Suprapubic skin (tissue), 4 donors: ENCODE data around the gene CD72. TPM values are rescaled to one million over a fixed set of nuclear protein-coding genes. Genes with fewer than 3 reads are reported as not detected.

Source experiments
- DNase-seq, 2 donors: peaks; one replicate each; pipeline ENCODE4 v3.0.0-alpha.2; 2019; ENCODE audit warnings: low spot score in 2 of 2
- H3K27ac ChIP-seq: fragments of 200-600 bp; sonication (generic); one replicate; pipeline ENCODE4 v1.5.1; 2019
- H3K27me3 ChIP-seq: fragments of 200-600 bp; sonication (generic); one replicate; pipeline ENCODE4 v1.5.1; 2019
- H3K36me3 ChIP-seq: fragments of 200-600 bp; sonication (generic); one replicate; pipeline ENCODE4 v1.5.1; 2019
- H3K4me1 ChIP-seq: fragments of 200-600 bp; sonication (generic); one replicate; pipeline ENCODE4 v1.5.1; 2019
- H3K4me3 ChIP-seq: fragments of 200-600 bp; sonication (generic); one replicate; pipeline ENCODE4 v1.5.1; 2019; ENCODE audit warnings: mild to moderate bottlenecking
- H3K9me3 ChIP-seq: fragments of 200-600 bp; sonication (generic); one replicate; pipeline ENCODE4 v1.5.1; 2019
- EP300 ChIP-seq: sonication (generic); formaldehyde crosslinking; IDR thresholded peaks from one replicate; pipeline ENCODE4 v1.6.1; 2017; ENCODE audit warnings: antibody characterized with exemption
- POLR2A ChIP-seq, 2 donors: fragments of 450-650 bp; IDR thresholded peaks; one replicate each; pipeline ENCODE4 v1.6.1; 2017; ENCODE audit warnings: antibody characterized with exemption in 2 of 2, mild to moderate bottlenecking in 2 of 2, moderate library complexity in 2 of 2
- POLR2AphosphoS5 ChIP-seq, 3 donors: sonication (generic); formaldehyde crosslinking; IDR thresholded peaks; one replicate each; pipeline ENCODE4 v1.6.1; 2017; ENCODE audit warnings: antibody characterized with exemption in 3 of 3
- WGBS: methylation state at CpG from one replicate; pipeline ENCODE4 v1.1.5; 2018; 5-methylcytosine and 5-hydroxymethylcytosine counted together
- total RNA-seq, 4 donors: library from RNA; depleted of rRNA; stranded (reverse); fragments of >200 nt; gene quantifications; one replicate each; pipeline ENCODE4 v1.1.0, GENCODE V29; 2016
- TF ChIP-seq, protein P1 (sequence below), 2 donors: fragments of 200-600 bp in 1 of 2; fragments of 450-650 bp in 1 of 2; sonication (generic) in 1 of 2; IDR thresholded peaks; one replicate each; pipeline ENCODE4 v1.5.1; 2016 to 2019; ENCODE audit warnings: antibody characterized with exemption in 2 of 2, mild to moderate bottlenecking in 1 of 2, moderate library complexity in 1 of 2

Gene CD72
- total RNA-seq, 4 donors from 2014 or later: 1.9 to 16.7 (median 4.9) TPM

- no peak for TF ChIP-seq EP300
- TF ChIP-seq POLR2A (IDR thresholded peaks at IDR 0.05): no peak
- TF ChIP-seq POLR2AphosphoS5 (IDR thresholded peaks at IDR 0.05): no peak
- TF ChIP-seq, protein P1, sequence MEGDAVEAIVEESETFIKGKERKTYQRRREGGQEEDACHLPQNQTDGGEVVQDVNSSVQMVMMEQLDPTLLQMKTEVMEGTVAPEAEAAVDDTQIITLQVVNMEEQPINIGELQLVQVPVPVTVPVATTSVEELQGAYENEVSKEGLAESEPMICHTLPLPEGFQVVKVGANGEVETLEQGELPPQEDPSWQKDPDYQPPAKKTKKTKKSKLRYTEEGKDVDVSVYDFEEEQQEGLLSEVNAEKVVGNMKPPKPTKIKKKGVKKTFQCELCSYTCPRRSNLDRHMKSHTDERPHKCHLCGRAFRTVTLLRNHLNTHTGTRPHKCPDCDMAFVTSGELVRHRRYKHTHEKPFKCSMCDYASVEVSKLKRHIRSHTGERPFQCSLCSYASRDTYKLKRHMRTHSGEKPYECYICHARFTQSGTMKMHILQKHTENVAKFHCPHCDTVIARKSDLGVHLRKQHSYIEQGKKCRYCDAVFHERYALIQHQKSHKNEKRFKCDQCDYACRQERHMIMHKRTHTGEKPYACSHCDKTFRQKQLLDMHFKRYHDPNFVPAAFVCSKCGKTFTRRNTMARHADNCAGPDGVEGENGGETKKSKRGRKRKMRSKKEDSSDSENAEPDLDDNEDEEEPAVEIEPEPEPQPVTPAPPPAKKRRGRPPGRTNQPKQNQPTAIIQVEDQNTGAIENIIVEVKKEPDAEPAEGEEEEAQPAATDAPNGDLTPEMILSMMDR (IDR thresholded peaks at IDR 0.05): no peak
- Histone ChIP-seq H3K27me3 (no peaks in the 10 kb centered on the region), H3K27ac (no peak overlapping the region), H3K4me1 (peaks cover 10% of the 10 kb centered on the region), H3K9me3 (no peaks in the 10 kb centered on the region), H3K4me3 (no peak overlapping the region), H3K36me3 (no peaks in the 10 kb centered on the region)
- peak in 1 of 2 donors; percentile 25 for DNase-seq
- WGBS: 91% methylated on average over 2 of the region's 2 CpGs
Observed at GRCh38 chr9:35619800-35620158, 1.6 kb upstream of the CD72 start.

- no peak for TF ChIP-seq EP300
- TF ChIP-seq POLR2A (IDR thresholded peaks at IDR 0.05): no peak
- TF ChIP-seq, protein P1 (IDR thresholded peaks at IDR 0.05): no peak
- TF ChIP-seq POLR2AphosphoS5 (IDR thresholded peaks at IDR 0.05): no peak
- H3K27ac ChIP-seq: no peak overlapping the region
- DNase-seq: peak in 1 of 2 donors; percentile 60
Observed at GRCh38 chr9:35618854-35619799, 914 bp upstream of the CD72 start.

GRCh38 chr9:35617548-35617947 is 665 bp downstream of the CD72 start:
- Histone ChIP-seq H3K9me3 (no peaks in the 10 kb centered on the region), H3K36me3 (no peaks in the 10 kb centered on the region), H3K27me3 (no peaks in the 10 kb centered on the region), H3K4me3 (peak overlapping the region; percentile 48), H3K4me1 (peaks cover 10% of the 10 kb centered on the region), H3K27ac (no peak overlapping the region)
- peak in 1 of 2 donors; percentile 49 for DNase-seq
- no peak for TF ChIP-seq POLR2A (IDR thresholded peaks at IDR 0.05)
- TF ChIP-seq, protein P1 (IDR thresholded peaks at IDR 0.05): no peak
- no peak for TF ChIP-seq EP300
- no peak for TF ChIP-seq POLR2AphosphoS5 (IDR thresholded peaks at IDR 0.05)
- WGBS: 66% methylated on average over 8 of the region's 8 CpGs

More at GRCh38 chr9:35618854-35619799, 914 bp upstream of the CD72 start:
- no peaks in the 10 kb centered on the region for H3K9me3 ChIP-seq
- peaks cover 10% of the 10 kb centered on the region for H3K4me1 ChIP-seq
- WGBS: 80% methylated on average over 17 of the region's 17 CpGs
- H3K27me3 ChIP-seq: no peaks in the 10 kb centered on the region
- no peak overlapping the region for H3K4me3 ChIP-seq
- H3K36me3 ChIP-seq: no peaks in the 10 kb centered on the region

DNA sequence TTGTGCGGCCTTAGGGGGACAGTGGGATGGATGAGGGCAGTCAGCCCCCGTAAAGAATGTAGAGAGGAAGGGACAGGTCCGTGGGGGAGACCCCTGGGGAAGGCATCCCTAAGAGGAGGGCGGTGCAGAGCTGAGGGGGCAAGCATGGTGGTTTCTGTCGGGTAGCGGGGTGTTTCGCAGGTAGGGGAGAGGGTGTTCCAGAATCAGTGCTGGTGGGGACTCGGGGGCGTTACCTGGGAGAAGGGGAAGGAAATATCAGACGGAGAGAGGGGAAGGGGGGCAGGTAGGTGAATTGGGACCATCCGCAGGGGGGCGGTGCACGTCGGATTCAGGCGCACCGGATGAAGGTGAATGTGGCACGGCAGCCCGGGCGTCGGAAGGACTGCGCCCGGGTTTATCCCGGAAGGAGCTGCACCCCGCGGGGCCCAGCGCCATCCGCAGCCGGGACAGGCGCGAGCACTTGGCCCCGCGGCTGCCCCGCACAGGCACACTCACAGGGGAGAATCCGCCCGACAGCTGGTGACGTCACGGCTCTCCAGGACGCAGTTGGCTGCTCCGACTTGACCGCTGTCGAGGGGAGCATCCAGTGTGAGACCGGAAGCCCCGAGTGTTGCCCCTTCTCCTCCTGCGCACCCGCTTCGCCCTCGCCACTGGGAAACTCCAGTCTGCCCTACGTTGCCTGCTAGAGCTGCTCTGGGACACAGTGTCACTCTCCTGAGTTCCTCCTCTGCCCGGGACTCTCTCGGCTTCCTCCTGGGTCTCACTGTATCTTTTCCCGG is 1.3 kb downstream of the CD72 start:
- H3K4me3 ChIP-seq: peak overlapping the region; percentile 48

More for the DNA sequence above, 1.3 kb downstream of the CD72 start:
- TF ChIP-seq POLR2A (IDR thresholded peaks at IDR 0.05) (no peak), POLR2AphosphoS5 (IDR thresholded peaks at IDR 0.05) (no peak), EP300 (no peak)
- TF ChIP-seq, protein P1 (IDR thresholded peaks at IDR 0.05): no peak
- Histone ChIP-seq H3K4me1 (peaks cover 10% of the 10 kb centered on the region), H3K36me3 (no peaks in the 10 kb centered on the region), H3K27me3 (no peaks in the 10 kb centered on the region), H3K9me3 (no peaks in the 10 kb centered on the region), H3K27ac (no peak overlapping the region)
- peak; percentile 86 to 88 for DNase-seq
- WGBS: 12% methylated on average over 42 of the region's 51 CpGs
